SK-MEL-5 (cell line): ENCODE data around the gene OR10H4. TPM values are rescaled to one million over a fixed set of nuclear protein-coding genes. Genes with fewer than 3 reads are reported as not detected.
"Not testable (repeated sequence)": the region's sequence is repeated elsewhere in the genome, so short reads cannot be mapped to it uniquely, and the experiment has no call there.

ENCODE experiments used
- DNase-seq: peaks from one replicate; pipeline ENCODE4 v3.0.0-alpha.2; 2016; ENCODE audit warnings: low read depth, low spot score
- in situ Hi-C: cut with HindIII; loops from 2 replicates; pipeline ENCODE4 v1.10.0; 2016; ENCODE audit warnings: low sequenced_read_pairs, high pct_unique_total_duplicates, low pct_unique_long_range_greater_than_20kb
- total RNA-seq: library from RNA; depleted of rRNA; stranded (reverse); fragments of >200 nt; shearing (Covaris generic); gene quantifications from 2 replicates; pipeline ENCODE4 v1.2.3, GENCODE V29; 2014

Gene OR10H4
- total RNA-seq, 1 experiment from 2014 or later: not detected

- in situ Hi-C loops: no loop called here
- DNase-seq: peak; percentile 38
These were observed 14.3 kb upstream of the OR10H4 start, which contains the start of gene CYP4F11 for GRCh38 chr19:15934332-15935078. Gene CYP4F11 (minus strand): TSS chr19:15934529. CDS start chr19:15934408, 121 bp downstream.

- in situ Hi-C loops: no loop called here
- DNase-seq: no peak
These were observed 13.6 kb upstream of the OR10H4 start for GRCh38 chr19:15935167-15935702.

- DNase-seq: no peak
- in situ Hi-C loops: no loop called here
These were observed 12.6 kb upstream of the OR10H4 start for GRCh38 chr19:15936173-15936572.

GRCh38 chr19:15936950-15937349, 11.9 kb upstream of the OR10H4 start:
- in situ Hi-C loops: no loop called here
- no peak for DNase-seq

GRCh38 chr19:15937771-15938170, 11.0 kb upstream of the OR10H4 start:
- no peak for DNase-seq
- in situ Hi-C loops: no loop called here

GRCh38 chr19:15944401-15944800, 4.4 kb upstream of the OR10H4 start:
- no peak for DNase-seq
- in situ Hi-C loops: no loop called here

- DNase-seq: no peak
- in situ Hi-C loops: no loop called here
These were observed 3.5 kb upstream of the OR10H4 start for GRCh38 chr19:15945301-15945700.

GRCh38 chr19:15954820-15955219, 6.0 kb downstream of the OR10H4 start:
- in situ Hi-C loops: no loop called here
- no peak for DNase-seq

- no peak for DNase-seq
- in situ Hi-C loops: no loop called here
These were observed 13.5 kb downstream of the OR10H4 start for GRCh38 chr19:15962319-15962718.

- no peak for DNase-seq
- in situ Hi-C loops: no loop called here
These were observed 15.4 kb downstream of the OR10H4 start for GRCh38 chr19:15964231-15964630.

- DNase-seq: no peak
- in situ Hi-C loops: no loop called here
These were observed 22.5 kb downstream of the OR10H4 start for GRCh38 chr19:15971224-15971780.

GRCh38 chr19:15972043-15972442, 23.2 kb downstream of the OR10H4 start:
- in situ Hi-C loops, DNase-seq: not testable (repeated sequence)

GRCh38 chr19:15974856-15975255, 26.0 kb downstream of the OR10H4 start:
- in situ Hi-C loops: no loop called here
- no peak for DNase-seq

GRCh38 chr19:15976836-15977689, 28.3 kb downstream of the OR10H4 start:
- in situ Hi-C loops: no loop called here
- no peak for DNase-seq

- in situ Hi-C loops: no loop called here
These were observed 28.9 kb downstream of the OR10H4 start for GRCh38 chr19:15977690-15978089.

GRCh38 chr19:15979293-15979692, 30.5 kb downstream of the OR10H4 start:
- no peak for DNase-seq
- in situ Hi-C loops: no loop called here

More at GRCh38 chr19:15977690-15978089, 28.9 kb downstream of the OR10H4 start:
- no peak for DNase-seq

GRCh38 chr19:15985831-15986230, 37.0 kb downstream of the OR10H4 start:
- in situ Hi-C loops, DNase-seq: not testable (repeated sequence)

- DNase-seq: no peak
- in situ Hi-C loops: no loop called here
These were observed 37.9 kb downstream of the OR10H4 start for GRCh38 chr19:15986701-15987100.
